GM12878 (cell line): ENCODE data around the gene WHAMM. TPM values are rescaled to one million over a fixed set of nuclear protein-coding genes. Genes with fewer than 3 reads are reported as not detected.

Experiments
- BACH1 ChIP-seq: fragments of 450-650 bp; IDR thresholded peaks from 2 replicates; pipeline ENCODE4 v1.6.1; 2017; ENCODE audit warnings: mild to moderate bottlenecking, borderline replicate concordance
- BHLHE40 ChIP-seq, 2 experiments: fragments of 450-650 bp in 1 of 2; IDR thresholded peaks; 2 replicates each; pipeline ENCODE4 v1.6.1; 2011 to 2017; ENCODE audit warnings: low read depth in 2 of 2, borderline replicate concordance in 1 of 2, improper control_type of control experiment in 1 of 2, low read length in 1 of 2, mild to moderate bottlenecking in 1 of 2
- CBFB ChIP-seq: IDR thresholded peaks from 2 replicates; pipeline ENCODE4 v1.6.1; 2016; ENCODE audit warnings: antibody characterized with exemption, low read depth
- CTCF ChIP-seq, 3 experiments: IDR thresholded peaks in 2 of 3; conservative IDR thresholded peaks in 1 of 3; 2 replicates each; pipeline ENCODE4 v1.5.1; 2011; ENCODE audit warnings: low read depth in 3 of 3, low read length in 3 of 3, mild to moderate bottlenecking in 3 of 3, control low read depth in 2 of 3, moderate library complexity in 2 of 3, inconsistent platforms in 1 of 3, mixed read lengths in 1 of 3; ENCODE audit not compliant: control insufficient read depth in 2 of 3, insufficient read depth in 1 of 3; ENCODE audit errors: extremely low read depth in 1 of 3
- FOS ChIP-seq: IDR thresholded peaks from 3 replicates; pipeline ENCODE4 v1.6.1; 2011; ENCODE audit warnings: borderline replicate concordance; ENCODE audit not compliant: insufficient read length; ENCODE audit errors: extremely low read depth
- HCFC1 ChIP-seq: fragments of 150-350 bp; IDR thresholded peaks from 2 replicates; pipeline ENCODE4 v1.6.1; 2014; ENCODE audit warnings: low read length
- JUND ChIP-seq: IDR thresholded peaks from 2 replicates; pipeline ENCODE4 v1.6.1; 2012; ENCODE audit warnings: low read depth, mild to moderate bottlenecking, low read length, improper control_type of control experiment, moderate library complexity
- KLF5 ChIP-seq: fragments of 450-650 bp; IDR thresholded peaks from 2 replicates; pipeline ENCODE4 v1.6.1; 2014; ENCODE audit warnings: mild to moderate bottlenecking; ENCODE audit not compliant: partially characterized antibody
- NBN ChIP-seq: fragments of 450-650 bp; IDR thresholded peaks from 2 replicates; pipeline ENCODE4 v1.6.1; 2016
- NRF1 ChIP-seq: conservative IDR thresholded peaks from 2 replicates; pipeline ENCODE4 v1.6.1; 2011; ENCODE audit warnings: mild to moderate bottlenecking, low read depth, low read length, improper control_type of control experiment
- PBX3 ChIP-seq: IDR thresholded peaks from 2 replicates; pipeline ENCODE4 v1.6.1; 2011; ENCODE audit warnings: mild to moderate bottlenecking, low read depth, low read length, moderate library complexity; ENCODE audit not compliant: insufficient replicate concordance
- REST ChIP-seq: IDR thresholded peaks from 2 replicates; pipeline ENCODE4 v1.6.1; 2012; ENCODE audit warnings: mild to moderate bottlenecking, low read depth, low read length
- TAF1 ChIP-seq: IDR thresholded peaks from 2 replicates; pipeline ENCODE4 v1.6.1; 2011; ENCODE audit warnings: mild to moderate bottlenecking, low read depth, low read length, borderline replicate concordance
- TCF3 ChIP-seq: IDR thresholded peaks from 2 replicates; pipeline ENCODE4 v1.6.1; 2012; ENCODE audit warnings: low read depth, mild to moderate bottlenecking, low read length, borderline replicate concordance; ENCODE audit not compliant: insufficient read depth
- USF1 ChIP-seq: IDR thresholded peaks from 2 replicates; pipeline ENCODE4 v1.6.1; 2011; ENCODE audit warnings: borderline replicate concordance, low read depth, mild to moderate bottlenecking, moderate library complexity, mixed read lengths, low read length; ENCODE audit not compliant: insufficient read depth; ENCODE audit errors: extremely low read length
- ZBTB4 ChIP-seq: fragments of 450-650 bp; formaldehyde crosslinking; IDR thresholded peaks from 2 replicates; pipeline ENCODE4 v1.4.0; 2022; ENCODE audit warnings: mild to moderate bottlenecking, moderate library complexity
- ZSCAN29 ChIP-seq: fragments of 450-650 bp; IDR thresholded peaks from 2 replicates; pipeline ENCODE4 v1.6.1; 2017; ENCODE audit warnings: mild to moderate bottlenecking, moderate library complexity
- polyA plus RNA-seq, 11 experiments: library from polyadenylated mRNA; depleted of rRNA in 4 of 11; unstranded in 6 of 11; stranded (reverse) in 5 of 11; fragments of >200 nt; fragmentation: Nextera tagmentation in 4 of 11; fragmentation: Illumina TruSeq in 1 of 11; extraction: Ambion mirVana in 4 of 11; extraction: Trizol in 1 of 11; gene quantifications; 1 replicate in 1 of 11; 2 replicates in 10 of 11; pipeline versions ENCODE4 v1.2.1 to v1.2.3, GENCODE V29; 2011 to 2016; ENCODE audit warnings: inconsistent platforms in 2 of 11, missing spikeins in 2 of 11, low read depth in 1 of 11
- total RNA-seq, 4 experiments: library from RNA; depleted of rRNA in 3 of 4; stranded (reverse); fragments of >200 nt in 3 of 4; fragmentation: Illumina TruSeq in 1 of 4; extraction: Trizol in 1 of 4; gene quantifications; 2 replicates each; pipeline versions ENCODE4 v1.2.1 to v1.2.3, GENCODE V29; 2013 to 2021

Gene WHAMM
- total and polyA plus RNA-seq, 10 of the 15 experiments (the other 5 are each of a cell fraction or from before 2014, with no cell fraction given): 0.87 to 6.7 (median 2.5) TPM

GRCh38 chr15:82809308-82810060 lies at the start of gene WHAMM (continued):
- no peak for TF ChIP-seq REST
- peak; percentile 42; the same call in 1 of the 2 replicates for TF ChIP-seq NBN
- TF ChIP-seq CTCF (IDR thresholded peaks at IDR 0.05 in 2 of 3, conservative IDR thresholded peaks at IDR 0.05 in 1 of 3; ENCODE audit: control insufficient read depth in 2 of 3, extremely low read depth in 1 of 3, insufficient read depth in 1 of 3, low read depth in 3 of 3, low read length in 3 of 3): peak in 1 of 3 experiments; percentile 14; a peak in 1 of 6 replicates
- peak; percentile 95 for TF ChIP-seq PBX3
- TF ChIP-seq USF1: no peak
- TF ChIP-seq BACH1: peak; percentile 42; the same call in 1 of the 2 replicates
- TF ChIP-seq BHLHE40 (IDR thresholded peaks at IDR 0.05; ENCODE audit: borderline replicate concordance in 1 of 2, low read depth in 2 of 2, low read length in 1 of 2): peak; percentile 82 to 94
- peak; percentile 75 for TF ChIP-seq TAF1
- TF ChIP-seq ZSCAN29: no peak
- 0 out of 2 replicates have a peak, but pooled peaks have one; percentile 17 for TF ChIP-seq TCF3
- TF ChIP-seq ZBTB4 (CRISPR knock-in tag): no peak
- no peak for TF ChIP-seq JUND
- peak; percentile 40 for TF ChIP-seq HCFC1
- peak; percentile 89 for TF ChIP-seq FOS
- TF ChIP-seq KLF5: peak; percentile 47
- 0 out of 2 replicates have a peak, but pooled peaks have one; percentile 5 for TF ChIP-seq NRF1
- TF ChIP-seq CBFB: 0 out of 2 replicates have a peak, but pooled peaks have one; percentile 56
